Effector CD4-positive, alpha-beta T cell (primary cell): ENCODE data around the gene ARHGAP9.
"Not testable (repeated sequence)": the region's sequence is repeated elsewhere in the genome, so short reads cannot be mapped to it uniquely, and the experiment has no call there.

Experiments
- DNase-seq: peaks from one replicate; pipeline ENCODE4 v3.0.0-alpha.2; 2020

ARHGAP9 gene

DNA sequence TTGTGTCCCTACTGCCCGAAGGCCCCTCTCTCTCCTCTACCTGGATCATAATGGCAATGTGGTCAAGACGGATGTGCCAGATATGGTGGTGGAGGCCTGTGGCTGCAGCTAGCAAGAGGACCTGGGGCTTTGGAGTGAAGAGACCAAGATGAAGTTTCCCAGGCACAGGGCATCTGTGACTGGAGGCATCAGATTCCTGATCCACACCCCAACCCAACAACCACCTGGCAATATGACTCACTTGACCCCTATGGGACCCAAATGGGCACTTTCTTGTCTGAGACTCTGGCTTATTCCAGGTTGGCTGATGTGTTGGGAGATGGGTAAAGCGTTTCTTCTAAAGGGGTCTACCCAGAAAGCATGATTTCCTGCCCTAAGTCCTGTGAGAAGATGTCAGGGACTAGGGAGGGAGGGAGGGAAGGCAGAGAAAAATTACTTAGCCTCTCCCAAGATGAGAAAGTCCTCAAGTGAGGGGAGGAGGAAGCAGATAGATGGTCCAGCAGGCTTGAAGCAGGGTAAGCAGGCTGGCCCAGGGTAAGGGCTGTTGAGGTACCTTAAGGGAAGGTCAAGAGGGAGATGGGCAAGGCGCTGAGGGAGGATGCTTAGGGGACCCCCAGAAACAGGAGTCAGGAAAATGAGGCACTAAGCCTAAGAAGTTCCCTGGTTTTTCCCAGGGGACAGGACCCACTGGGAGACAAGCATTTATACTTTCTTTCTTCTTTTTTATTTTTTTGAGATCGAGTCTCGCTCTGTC, 22.8 kb downstream of the ARHGAP9 start:
- DNase-seq = no peak

DNA sequence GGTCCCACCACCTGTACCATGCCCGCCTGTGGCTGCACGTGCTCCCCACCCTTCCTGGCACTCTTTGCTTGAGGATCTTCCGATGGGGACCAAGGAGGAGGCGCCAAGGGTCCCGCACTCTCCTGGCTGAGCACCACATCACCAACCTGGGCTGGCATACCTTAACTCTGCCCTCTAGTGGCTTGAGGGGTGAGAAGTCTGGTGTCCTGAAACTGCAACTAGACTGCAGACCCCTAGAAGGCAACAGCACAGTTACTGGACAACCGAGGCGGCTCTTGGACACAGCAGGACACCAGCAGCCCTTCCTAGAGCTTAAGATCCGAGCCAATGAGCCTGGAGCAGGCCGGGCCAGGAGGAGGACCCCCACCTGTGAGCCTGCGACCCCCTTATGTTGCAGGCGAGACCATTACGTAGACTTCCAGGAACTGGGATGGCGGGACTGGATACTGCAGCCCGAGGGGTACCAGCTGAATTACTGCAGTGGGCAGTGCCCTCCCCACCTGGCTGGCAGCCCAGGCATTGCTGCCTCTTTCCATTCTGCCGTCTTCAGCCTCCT, 23.4 kb downstream of the ARHGAP9 start:
- no peak for DNase-seq

DNA sequence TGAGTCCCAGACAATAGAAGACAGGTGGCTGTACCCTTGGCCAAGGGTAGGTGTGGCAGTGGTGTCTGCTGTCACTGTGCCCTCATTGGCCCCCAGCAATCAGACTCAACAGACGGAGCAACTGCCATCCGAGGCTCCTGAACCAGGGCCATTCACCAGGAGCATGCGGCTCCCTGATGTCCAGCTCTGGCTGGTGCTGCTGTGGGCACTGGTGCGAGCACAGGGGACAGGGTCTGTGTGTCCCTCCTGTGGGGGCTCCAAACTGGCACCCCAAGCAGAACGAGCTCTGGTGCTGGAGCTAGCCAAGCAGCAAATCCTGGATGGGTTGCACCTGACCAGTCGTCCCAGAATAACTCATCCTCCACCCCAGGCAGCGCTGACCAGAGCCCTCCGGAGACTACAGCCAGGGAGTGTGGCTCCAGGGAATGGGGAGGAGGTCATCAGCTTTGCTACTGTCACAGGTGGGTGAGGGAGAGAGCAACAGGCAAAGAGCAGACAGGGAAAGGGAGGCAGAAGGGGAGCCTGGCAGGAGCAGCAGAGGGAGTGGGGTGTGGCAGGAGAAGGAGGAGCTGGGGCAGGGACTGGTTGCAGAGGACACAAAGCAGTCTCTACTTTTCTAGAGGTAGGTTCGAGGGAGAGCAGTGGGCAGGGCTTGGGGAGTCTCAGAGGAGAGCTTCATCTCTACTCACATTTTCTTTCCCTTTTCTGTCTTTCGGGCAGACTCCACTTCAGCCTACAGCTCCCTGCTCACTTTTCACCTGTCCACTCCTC, 24.1 kb downstream of the ARHGAP9 start:
- no peak for DNase-seq

DNA sequence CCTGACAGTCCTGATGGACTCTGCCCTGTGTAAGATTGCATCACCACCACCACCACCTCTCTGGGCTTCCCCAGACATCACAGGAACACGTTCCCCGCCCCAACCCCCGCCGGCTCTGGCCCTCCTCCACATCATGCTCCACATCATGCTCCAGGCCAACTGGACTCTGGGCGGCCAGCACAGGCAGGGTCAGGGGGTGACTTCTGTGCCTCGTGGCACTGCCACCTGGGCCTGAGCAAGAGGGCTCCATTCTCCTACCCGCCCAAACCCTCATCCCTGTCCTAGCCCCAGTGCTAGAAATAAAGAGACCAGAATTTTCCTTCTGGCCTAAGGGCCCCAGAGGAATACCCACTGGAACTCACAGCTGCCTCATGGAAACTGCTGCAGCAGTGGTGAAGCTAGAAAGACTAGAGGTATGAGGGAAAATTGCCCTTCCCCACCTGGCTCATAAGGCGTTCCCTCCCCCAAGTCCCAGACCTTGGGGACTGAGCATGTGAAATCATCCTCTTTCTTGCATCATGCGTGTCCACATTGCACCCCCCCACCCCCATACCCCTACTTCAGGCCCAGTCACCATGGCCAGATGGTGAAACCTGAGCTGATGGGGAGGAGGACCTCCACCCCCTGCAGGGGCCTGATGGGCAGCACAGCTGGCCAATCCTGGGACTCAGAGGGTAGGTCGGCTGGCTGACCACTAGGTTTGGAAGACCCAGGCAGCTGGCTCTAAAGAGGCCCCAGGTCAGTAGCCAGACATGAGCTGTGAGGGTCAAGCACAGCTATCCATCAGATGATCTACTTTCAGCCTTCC, 24.9 kb downstream of the ARHGAP9 start, which contains the start of gene INHBE:
INHBE (plus strand) TSS at position 742 of the 808 bp plus-strand sequence. CDS start 230 bp downstream, outside the sequence.
- no peak for DNase-seq

GRCh38 chr12:57454213-57454565, 25.5 kb downstream of the ARHGAP9 start:
- no peak for DNase-seq

DNA sequence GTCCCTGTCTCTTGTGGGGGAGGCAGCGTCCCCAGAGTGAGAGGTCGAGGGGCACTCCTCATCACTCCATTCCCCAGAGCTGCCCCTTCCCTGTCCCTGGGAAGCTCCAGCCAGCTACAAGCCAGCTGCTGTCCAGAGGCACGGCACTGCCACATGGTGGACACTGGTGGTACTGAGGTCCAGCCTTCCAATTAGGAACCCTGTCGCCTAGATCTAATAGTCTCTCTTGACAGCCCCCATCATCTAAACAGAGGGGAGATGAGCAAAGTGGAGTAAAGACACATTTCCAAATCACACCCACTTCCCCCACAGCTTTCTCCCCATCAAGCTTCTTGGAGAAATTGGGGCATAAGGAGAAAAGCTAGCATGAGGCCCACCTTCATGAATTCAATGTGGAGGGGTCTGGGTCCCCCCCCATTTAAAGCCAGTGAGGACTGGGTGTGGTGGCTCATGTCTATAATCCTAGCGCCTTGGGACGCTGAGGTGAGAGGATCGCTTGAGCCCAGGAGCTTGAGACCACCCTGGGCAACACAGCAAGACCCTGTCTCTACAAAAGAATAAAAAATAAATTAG, 26.6 kb downstream of the ARHGAP9 start:
- no peak for DNase-seq

- no peak for DNase-seq
Measured at GRCh38 chr12:57452181-57452936, 27.3 kb downstream of the ARHGAP9 start.

DNA sequence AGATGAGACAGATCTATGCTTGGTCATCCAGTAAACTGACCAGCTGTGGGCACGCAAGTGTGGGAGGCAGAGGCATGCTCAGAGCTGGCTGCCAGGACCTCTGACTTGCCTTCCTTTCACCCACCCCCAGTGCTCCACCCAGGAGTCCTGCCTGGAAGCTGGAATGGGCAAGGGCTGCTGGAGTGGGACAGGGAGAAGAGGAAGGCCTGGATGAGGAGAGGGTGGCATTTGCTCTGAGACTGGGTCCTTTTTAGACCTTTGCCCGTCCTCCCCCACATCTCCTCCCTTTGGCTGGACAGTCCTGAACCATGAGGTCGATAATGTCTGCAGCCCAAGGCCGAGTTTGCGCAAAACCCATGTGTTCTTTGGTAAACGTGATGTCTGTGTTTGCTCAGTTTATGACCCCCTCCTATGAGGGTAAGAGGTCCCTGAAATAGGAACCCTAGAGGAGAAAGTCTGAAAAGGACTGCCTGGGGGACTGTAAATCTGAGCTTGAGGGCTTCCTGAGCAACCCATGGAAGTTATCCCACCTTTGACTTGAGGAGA, 28.4 kb downstream of the ARHGAP9 start:
- no peak for DNase-seq

- DNase-seq = no peak
Measured at GRCh38 chr12:57450057-57450456, 29.6 kb downstream of the ARHGAP9 start.

DNA sequence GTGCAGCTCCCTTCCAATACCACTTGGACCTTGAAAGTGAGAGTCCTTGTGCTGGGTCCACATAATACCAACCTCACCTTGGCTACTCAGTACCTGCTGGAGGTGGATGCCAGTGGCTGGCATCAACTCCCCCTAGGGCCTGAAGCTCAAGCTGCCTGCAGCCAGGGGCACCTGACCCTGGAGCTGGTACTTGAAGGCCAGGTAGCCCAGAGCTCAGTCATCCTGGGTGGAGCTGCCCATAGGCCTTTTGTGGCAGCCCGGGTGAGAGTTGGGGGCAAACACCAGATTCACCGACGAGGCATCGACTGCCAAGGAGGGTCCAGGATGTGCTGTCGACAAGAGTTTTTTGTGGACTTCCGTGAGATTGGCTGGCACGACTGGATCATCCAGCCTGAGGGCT, 30.3 kb downstream of the ARHGAP9 start:
- DNase-seq = no peak

DNA sequence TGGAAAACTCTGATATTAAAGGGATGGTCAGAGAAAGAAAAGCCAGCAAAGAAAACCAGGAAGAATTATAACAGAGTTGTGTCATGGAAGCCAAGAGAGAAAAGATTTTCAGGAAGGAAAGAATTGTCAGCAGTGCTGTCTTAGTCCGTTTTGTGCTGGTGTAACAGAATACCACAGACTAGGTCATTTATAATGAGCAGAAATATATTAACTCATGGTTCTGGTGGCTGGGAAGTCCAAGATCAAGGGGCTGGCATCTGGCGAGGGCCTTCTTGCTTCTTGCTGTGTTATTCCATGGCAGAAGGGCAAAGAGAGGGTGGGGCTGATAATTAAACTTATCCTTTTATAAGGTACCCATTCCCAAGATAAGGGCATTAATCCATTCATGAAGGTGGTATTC, 31.0 kb downstream of the ARHGAP9 start:
- DNase-seq = no peak

- no peak for DNase-seq
Measured at GRCh38 chr12:57446292-57446960, 33.2 kb downstream of the ARHGAP9 start.

DNA sequence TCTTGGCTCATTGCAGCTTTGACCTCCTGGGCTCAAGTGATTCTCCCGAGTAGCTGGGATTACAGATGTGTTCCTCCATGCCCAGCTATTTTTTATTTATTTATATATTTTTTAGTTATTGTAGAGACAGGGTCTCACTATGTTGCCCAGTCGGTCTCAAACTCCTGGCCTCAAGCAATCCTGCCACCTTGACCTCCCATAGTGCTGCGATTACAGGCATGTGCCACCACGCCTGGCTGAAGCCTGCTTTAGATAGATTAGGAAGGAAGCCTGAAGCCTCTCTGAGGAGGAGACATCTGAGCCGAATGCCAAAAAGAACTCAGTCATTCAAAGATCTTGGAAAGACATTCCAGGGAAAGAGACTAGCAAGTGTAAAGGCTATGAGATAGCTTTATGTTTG, 34.9 kb downstream of the ARHGAP9 start:
- DNase-seq = no peak

GRCh38 chr12:57444337-57444736, 35.3 kb downstream of the ARHGAP9 start:
- not testable (repeated sequence) for DNase-seq

DNA sequence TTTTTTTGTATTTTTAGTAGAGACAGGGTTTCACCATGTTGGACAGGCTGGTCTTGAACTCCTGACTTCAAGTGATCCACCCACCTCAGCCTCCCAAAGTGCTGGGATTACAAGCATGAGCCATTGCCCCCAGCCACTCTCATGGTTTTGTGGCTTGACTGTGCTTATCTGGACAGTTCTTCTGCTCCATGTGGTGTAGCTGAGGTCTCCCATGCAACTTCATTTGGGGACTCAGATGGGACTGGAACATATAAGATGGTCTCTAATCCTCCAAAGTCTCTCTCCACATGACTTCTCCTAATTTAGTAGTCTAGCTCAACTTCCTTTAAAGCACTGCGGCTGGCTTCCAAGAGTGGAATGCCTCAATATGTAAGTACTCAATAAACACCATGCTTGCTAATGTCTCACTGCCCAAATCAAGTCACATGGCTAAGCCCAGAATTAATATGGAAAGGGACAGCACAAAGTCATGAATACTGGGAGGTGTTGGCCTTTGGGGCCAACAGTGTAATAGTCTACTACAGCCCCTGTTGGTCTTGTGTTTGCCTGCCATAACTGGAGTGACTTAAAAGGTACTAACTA, 37.7 kb downstream of the ARHGAP9 start:
- DNase-seq = no peak

GRCh38 chr12:57441393-57441792, 38.3 kb downstream of the ARHGAP9 start:
- not testable (repeated sequence) for DNase-seq

DNA sequence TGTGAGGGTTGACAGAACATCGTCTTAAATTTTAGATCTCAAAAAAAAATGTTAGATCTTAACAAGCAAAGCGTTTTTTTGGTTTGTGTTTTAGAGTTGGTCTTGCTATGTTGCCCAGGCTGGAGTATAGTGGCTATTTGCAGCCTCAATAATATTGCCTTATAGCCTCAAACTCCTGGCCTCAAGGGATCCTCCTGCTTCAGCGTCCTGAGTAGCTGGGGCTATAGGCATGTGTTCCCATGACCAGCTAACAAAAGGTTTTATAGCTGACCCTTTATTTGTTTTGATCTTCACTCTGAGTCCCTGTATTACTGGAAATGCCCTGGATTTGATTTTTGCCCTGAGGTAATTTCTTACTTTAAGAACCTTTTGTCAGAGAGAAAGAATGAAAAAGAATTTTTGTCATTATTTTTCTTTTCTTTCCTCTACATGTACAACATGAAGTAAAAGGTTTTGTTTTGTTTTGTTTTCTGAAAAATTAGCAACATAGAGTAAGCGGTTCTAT, 39.9 kb downstream of the ARHGAP9 start:
- no peak for DNase-seq

DNA sequence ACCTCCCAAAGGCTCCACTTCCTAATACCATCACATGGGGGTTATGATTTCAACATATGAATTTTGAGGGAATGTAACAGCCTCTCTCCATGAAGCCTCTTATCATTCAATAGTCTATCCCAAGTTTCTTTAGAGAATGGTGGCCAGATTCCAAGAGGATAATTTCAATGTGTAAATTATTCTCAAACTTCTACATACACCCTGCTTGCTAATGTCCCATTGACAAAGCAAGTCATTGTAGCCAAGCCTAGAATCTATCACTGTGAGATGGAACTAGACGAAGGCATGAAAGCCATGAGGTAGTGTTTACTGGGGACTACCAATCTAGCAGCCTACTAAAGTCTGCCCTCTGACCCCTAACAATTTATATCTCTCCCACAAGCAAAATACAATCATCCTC, 41.3 kb downstream of the ARHGAP9 start:
- DNase-seq = no peak

GRCh38 chr12:57435293-57435692, 44.4 kb downstream of the ARHGAP9 start:
- DNase-seq = no peak

DNA sequence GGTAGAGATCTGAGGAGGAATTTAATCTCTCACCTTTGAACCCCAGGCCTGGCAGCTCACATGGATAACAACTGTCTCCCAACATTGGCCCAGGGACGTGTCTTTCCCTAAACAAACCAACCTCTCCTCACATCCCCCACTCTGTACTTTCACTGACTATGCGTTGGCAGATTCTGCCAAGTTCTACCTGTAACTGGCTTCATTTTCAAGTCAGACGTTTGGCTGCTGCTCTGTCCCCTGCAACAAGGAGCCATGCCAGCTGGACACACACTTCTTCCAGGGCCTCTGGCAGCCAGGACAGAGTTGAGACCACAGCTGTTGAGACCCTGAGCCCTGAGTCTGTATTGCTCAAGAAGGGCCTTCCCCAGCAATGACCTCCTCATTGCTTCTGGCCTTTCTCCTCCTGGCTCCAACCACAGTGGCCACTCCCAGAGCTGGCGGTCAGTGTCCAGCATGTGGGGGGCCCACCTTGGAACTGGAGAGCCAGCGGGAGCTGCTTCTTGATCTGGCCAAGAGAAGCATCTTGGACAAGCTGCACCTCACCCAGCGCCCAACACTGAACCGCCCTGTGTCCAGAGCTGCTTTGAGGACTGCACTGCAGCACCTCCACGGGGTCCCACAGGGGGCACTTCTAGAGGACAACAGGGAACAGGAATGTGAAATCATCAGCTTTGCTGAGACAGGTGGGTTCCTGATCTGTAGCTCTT, 45.0 kb downstream of the ARHGAP9 start, which contains the start of gene INHBC:
INHBC (plus strand) TSS at position 268 of the 707 bp plus-strand sequence; CDS start at position 371, 103 bp downstream.
- DNase-seq = no peak
